T-helper 2 cell treated with Interferon-gamma antibody and Interleukin-4, amounts not matched to agents 5 μg/mL and 100 μg/mL, for 36 hours (primary cell): Measurements from ENCODE around the gene WDR37.
"Not testable (repeated sequence)": the region's sequence is repeated elsewhere in the genome, so short reads cannot be mapped to it uniquely, and the experiment has no call there.

ENCODE experiments used
- DNase-seq: peaks from one replicate; pipeline ENCODE4 v3.0.0; 2021; ENCODE audit warnings: low spot score
- H3K27ac Mint-ChIP-seq: one replicate; pipeline ENCODE4 v1.8.0; 2021; ENCODE audit warnings: mild to moderate bottlenecking, mixed read lengths
- H3K27me3 Mint-ChIP-seq: one replicate; pipeline ENCODE4 v1.8.0; 2021; ENCODE audit warnings: low read depth, mixed read lengths
- H3K36me3 Mint-ChIP-seq: one replicate; pipeline ENCODE4 v1.8.0; 2021; ENCODE audit warnings: low read depth, mixed read lengths
- H3K4me1 Mint-ChIP-seq: one replicate; pipeline ENCODE4 v1.8.0; 2021; ENCODE audit warnings: low read depth, mixed read lengths
- H3K4me3 Mint-ChIP-seq: one replicate; pipeline ENCODE4 v1.8.0; 2022; ENCODE audit warnings: mild to moderate bottlenecking, moderate library complexity, mixed read lengths
- H3K9me3 Mint-ChIP-seq: one replicate; pipeline ENCODE4 v1.8.0; 2021; ENCODE audit warnings: mixed read lengths

The WDR37 gene

GRCh38 chr10:1153251-1153763, 97.1 kb downstream of the WDR37 start:
- H3K36me3 Mint-ChIP-seq: no peaks in the 10 kb centered on the region
- no peak overlapping the region for H3K27ac Mint-ChIP-seq
- no peak for DNase-seq
- H3K27me3 Mint-ChIP-seq: peaks cover 3% of the 10 kb centered on the region
- H3K9me3 Mint-ChIP-seq: no peaks in the 10 kb centered on the region
- H3K4me1 Mint-ChIP-seq: peaks cover 5% of the 10 kb centered on the region
- no peak overlapping the region for H3K4me3 Mint-ChIP-seq

- Mint-ChIP-seq H3K27me3 (peaks cover 3% of the 10 kb centered on the region), H3K27ac (no peak overlapping the region), H3K36me3 (no peaks in the 10 kb centered on the region), H3K4me3 (no peak overlapping the region), H3K9me3 (no peaks in the 10 kb centered on the region), H3K4me1 (peaks cover 5% of the 10 kb centered on the region)
- DNase-seq: no peak
Observed at GRCh38 chr10:1153805-1154351, 97.7 kb downstream of the WDR37 start.

- Mint-ChIP-seq H3K4me1 (peaks cover 2% of the 10 kb centered on the region), H3K27ac (no peak overlapping the region), H3K9me3 (no peaks in the 10 kb centered on the region), H3K4me3 (no peak overlapping the region), H3K36me3 (no peaks in the 10 kb centered on the region), H3K27me3 (peaks cover 3% of the 10 kb centered on the region)
- no peak for DNase-seq
Observed at GRCh38 chr10:1154531-1155295, 98.5 kb downstream of the WDR37 start.

GRCh38 chr10:1155791-1156615, 99.8 kb downstream of the WDR37 start:
- H3K36me3 Mint-ChIP-seq: no peaks in the 10 kb centered on the region

GRCh38 chr10:1156616-1156886, 100.4 kb downstream of the WDR37 start:
- DNase-seq: no peak
- no peak overlapping the region for H3K27ac Mint-ChIP-seq

More at GRCh38 chr10:1155791-1156615, 99.8 kb downstream of the WDR37 start:
- Mint-ChIP-seq H3K9me3 (no peaks in the 10 kb centered on the region), H3K4me1 (no peaks in the 10 kb centered on the region), H3K27me3 (no peaks in the 10 kb centered on the region), H3K4me3 (no peak overlapping the region), H3K27ac (no peak overlapping the region)
- no peak for DNase-seq

GRCh38 chr10:1156921-1157614, 100.9 kb downstream of the WDR37 start:
- Mint-ChIP-seq H3K4me3 (no peak overlapping the region), H3K27me3 (no peaks in the 10 kb centered on the region), H3K27ac (no peak overlapping the region), H3K36me3 (no peaks in the 10 kb centered on the region), H3K9me3 (no peaks in the 10 kb centered on the region), H3K4me1 (no peaks in the 10 kb centered on the region)
- DNase-seq: no peak

More at GRCh38 chr10:1156616-1156886, 100.4 kb downstream of the WDR37 start:
- no peaks in the 10 kb centered on the region for H3K36me3 Mint-ChIP-seq
- no peaks in the 10 kb centered on the region for H3K4me1 Mint-ChIP-seq
- no peak overlapping the region for H3K4me3 Mint-ChIP-seq
- H3K27me3 Mint-ChIP-seq: no peaks in the 10 kb centered on the region
- H3K9me3 Mint-ChIP-seq: no peaks in the 10 kb centered on the region

- DNase-seq: no peak
- H3K27ac Mint-ChIP-seq: no peak overlapping the region
- no peaks in the 10 kb centered on the region for H3K27me3 Mint-ChIP-seq
- no peaks in the 10 kb centered on the region for H3K9me3 Mint-ChIP-seq
- no peaks in the 10 kb centered on the region for H3K4me1 Mint-ChIP-seq
- H3K36me3 Mint-ChIP-seq: no peaks in the 10 kb centered on the region
- H3K4me3 Mint-ChIP-seq: no peak overlapping the region
Observed at GRCh38 chr10:1157615-1157933, 101.4 kb downstream of the WDR37 start.

GRCh38 chr10:1158066-1158465, 101.9 kb downstream of the WDR37 start:
- no peaks in the 10 kb centered on the region for H3K9me3 Mint-ChIP-seq
- no peak overlapping the region for H3K27ac Mint-ChIP-seq
- H3K36me3 Mint-ChIP-seq: no peaks in the 10 kb centered on the region
- no peak overlapping the region for H3K4me3 Mint-ChIP-seq
- no peak for DNase-seq
- no peaks in the 10 kb centered on the region for H3K4me1 Mint-ChIP-seq
- no peaks in the 10 kb centered on the region for H3K27me3 Mint-ChIP-seq

GRCh38 chr10:1158536-1158935, 102.4 kb downstream of the WDR37 start:
- H3K27me3 Mint-ChIP-seq, H3K36me3 Mint-ChIP-seq, H3K4me1 Mint-ChIP-seq, H3K4me3 Mint-ChIP-seq, H3K27ac Mint-ChIP-seq, DNase-seq, H3K9me3 Mint-ChIP-seq: not testable (repeated sequence)

GRCh38 chr10:1159131-1160061, 103.2 kb downstream of the WDR37 start:
- DNase-seq: no peak
- no peak overlapping the region for H3K27ac Mint-ChIP-seq
- H3K9me3 Mint-ChIP-seq: no peaks in the 10 kb centered on the region
- peak overlapping the region; percentile 36 for H3K4me3 Mint-ChIP-seq
- H3K4me1 Mint-ChIP-seq: no peaks in the 10 kb centered on the region
- no peaks in the 10 kb centered on the region for H3K36me3 Mint-ChIP-seq
- no peaks in the 10 kb centered on the region for H3K27me3 Mint-ChIP-seq

- H3K27me3 Mint-ChIP-seq: no peaks in the 10 kb centered on the region
Observed at GRCh38 chr10:1160561-1161314, 104.6 kb downstream of the WDR37 start.

GRCh38 chr10:1161315-1161673, 105.1 kb downstream of the WDR37 start:
- not testable (repeated sequence) for H3K9me3 Mint-ChIP-seq, H3K4me3 Mint-ChIP-seq, DNase-seq, H3K4me1 Mint-ChIP-seq, H3K36me3 Mint-ChIP-seq, H3K27me3 Mint-ChIP-seq, H3K27ac Mint-ChIP-seq

More at GRCh38 chr10:1160561-1161314, 104.6 kb downstream of the WDR37 start:
- DNase-seq: no peak
- Mint-ChIP-seq H3K4me3 (no peak overlapping the region), H3K36me3 (no peaks in the 10 kb centered on the region), H3K4me1 (no peaks in the 10 kb centered on the region), H3K9me3 (no peaks in the 10 kb centered on the region), H3K27ac (no peak overlapping the region)
